ENCODE results near the gene PPP2R5B.
"Not testable (repeated sequence)": the region's sequence is repeated elsewhere in the genome, so short reads cannot be mapped to it uniquely, and the experiment has no call there.

PPP2R5B gene

GRCh38 chr11:64932324-64932723, 7.8 kb downstream of the PPP2R5B start:
- no peak for DNase-seq

DNA sequence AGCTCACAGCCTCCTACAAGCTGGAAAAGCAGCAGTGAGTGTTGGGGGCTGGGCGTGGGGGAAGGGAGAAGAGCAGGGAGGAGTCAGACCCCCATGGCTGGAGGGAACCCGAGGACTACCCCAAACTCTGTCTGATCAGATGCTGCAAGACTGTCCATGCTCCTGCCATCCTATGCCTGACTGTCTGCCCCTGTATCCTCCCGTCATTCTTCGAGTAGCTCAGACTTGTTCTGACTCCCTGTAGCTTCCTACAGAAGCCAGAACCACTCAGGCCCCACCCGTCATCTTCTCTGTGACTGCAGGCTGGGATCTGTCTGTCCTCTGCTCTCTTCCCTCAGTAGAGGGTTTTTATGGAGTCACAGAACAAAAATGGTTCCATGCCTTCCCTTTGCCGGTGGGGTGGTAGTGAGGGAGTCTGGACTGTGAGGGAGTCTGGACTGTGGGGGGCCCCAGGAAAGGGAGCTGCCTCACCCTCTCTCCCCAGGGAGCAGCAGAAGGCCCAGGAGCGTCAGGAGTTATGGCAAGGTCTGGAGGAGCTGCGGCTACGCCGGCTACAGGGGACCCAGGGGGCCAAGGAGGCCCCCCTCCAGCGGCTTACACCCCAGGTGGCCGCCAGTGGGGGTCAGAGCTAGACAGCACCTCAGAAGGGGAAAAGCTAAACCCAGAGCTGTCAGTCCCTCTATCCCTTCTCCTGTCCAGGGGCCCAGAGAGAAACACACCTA, 8.9 kb downstream of the PPP2R5B start:
- no peak for DNase-seq

DNA sequence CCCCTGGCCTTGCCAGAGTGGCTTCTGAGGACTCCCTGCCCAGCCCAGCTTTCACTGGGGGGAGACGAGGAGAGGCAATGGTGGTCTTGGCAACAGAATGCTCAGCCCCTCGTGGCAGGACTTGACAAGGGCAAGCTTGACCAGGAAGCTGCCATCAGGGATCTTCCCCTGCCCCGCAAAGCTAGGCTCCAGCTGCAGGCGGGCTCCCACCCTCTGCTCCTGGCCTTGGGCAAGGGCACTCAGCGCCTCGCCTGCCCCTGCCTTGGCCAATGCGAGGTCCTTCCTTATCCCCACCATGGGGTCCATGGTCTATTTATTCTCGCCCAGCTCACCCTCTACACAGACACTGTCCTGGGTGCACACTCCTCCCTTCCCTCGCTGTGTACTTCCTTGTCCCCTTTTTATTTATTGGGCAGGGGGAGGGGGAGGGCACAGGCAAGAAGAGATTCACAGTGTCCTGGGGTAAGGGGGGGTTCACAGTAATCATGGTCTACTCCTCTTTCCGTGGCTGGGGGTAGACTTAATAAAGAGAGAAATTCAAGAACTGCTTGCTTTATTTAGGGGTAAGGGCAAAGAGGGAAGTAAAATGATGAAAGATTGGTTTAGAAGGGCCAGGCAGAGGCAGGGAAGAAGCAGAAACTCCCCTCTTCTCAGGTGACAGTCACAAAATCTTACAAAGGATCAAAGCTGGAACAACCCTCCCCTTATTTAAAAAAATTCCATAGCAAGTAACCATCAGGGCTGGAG, 9.6 kb downstream of the PPP2R5B start:
- no peak for DNase-seq

DNA sequence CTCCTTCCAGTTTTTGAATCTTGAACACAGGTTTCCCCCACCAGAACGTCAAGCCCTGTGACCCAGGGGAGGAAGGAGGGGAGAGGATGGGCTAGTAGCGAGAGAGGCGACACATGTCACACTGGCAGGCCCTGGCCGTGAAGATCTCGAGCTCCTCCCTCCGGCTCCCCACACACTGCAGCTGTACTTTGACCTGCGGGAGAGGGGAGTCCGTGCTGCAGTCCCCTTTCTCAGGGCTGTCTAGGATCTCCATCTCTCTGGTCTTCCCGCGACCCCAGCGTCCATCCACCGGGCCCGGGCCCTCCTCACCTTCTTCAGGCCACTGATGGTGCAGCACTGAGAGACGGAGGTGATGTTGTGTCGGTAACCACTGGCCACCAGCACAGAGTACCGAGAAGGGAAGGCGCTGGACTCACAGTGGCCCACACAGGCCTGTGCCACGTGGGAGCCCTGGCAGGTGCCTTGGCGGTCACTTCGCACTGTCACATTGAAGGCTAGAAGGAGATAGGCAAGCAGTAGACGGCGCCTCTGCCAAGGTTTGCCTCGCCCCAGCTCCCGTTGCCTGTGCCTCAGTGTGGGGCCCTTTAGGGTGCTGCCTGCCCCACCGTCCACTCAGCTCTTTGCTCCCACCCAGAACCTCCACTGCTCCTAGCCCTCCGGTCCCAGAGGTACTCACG, 10.3 kb downstream of the PPP2R5B start:
- no peak for DNase-seq

GRCh38 chr11:64935359-64936081, 11.0 kb downstream of the PPP2R5B start, which contains the start of gene GPHA2:
GPHA2 (minus strand) TSS chr11:64935893; CDS start chr11:64935460, 433 bp downstream.
- DNase-seq, result no peak

GRCh38 chr11:64936539-64936938, 12.1 kb downstream of the PPP2R5B start:
- DNase-seq, result no peak

DNA sequence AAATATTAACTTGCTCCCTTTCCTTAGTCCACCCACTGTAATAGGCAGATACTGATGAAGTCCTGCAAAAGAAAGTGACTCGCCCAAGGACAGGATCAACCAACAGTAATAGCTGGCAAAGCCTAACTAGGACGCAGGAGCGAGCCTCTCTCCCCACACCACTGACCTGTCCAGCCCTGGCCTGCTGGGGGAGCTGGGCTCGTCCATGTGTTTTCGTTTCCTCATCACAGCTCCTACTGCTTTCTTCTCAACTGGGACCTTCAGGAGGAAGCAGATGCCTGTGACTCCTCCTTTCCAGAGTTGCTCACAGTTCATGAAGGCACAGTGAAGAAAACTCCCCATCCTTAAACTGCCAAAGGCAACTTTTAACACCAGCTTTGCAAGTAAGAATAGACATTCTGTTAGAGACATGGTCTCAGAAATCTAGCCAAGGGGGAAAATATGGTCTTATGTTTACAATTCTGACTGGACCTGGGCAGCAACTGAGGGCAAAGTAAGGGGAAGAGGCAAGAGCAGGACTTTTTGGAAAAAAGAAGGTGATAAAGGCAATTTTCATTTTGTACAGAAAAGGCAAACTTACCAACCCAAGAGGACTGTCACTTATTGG, 22.8 kb downstream of the PPP2R5B start:
- DNase-seq, result no peak

- DNase-seq, result no peak
Observed at GRCh38 chr11:64951529-64951928, 27.0 kb downstream of the PPP2R5B start.

DNA sequence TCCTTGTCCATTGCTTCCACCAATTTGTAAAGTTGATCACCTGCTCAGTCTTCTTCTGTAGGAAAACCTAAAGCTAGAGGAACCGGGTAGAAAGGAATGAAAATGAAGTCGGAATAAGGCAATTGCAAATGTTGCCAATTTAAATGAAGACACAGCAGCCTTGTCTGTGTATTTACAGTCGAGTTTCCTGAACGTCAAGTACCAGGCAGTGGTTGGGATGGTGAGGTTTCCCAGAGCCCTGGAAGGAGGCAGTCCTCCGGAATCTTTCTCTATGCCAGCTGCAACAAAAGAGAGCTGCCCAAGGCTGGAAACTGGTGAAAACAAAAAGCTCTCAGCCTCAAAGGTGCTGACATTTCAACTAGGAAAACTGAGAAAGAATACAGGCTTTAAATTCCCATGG, 29.7 kb downstream of the PPP2R5B start:
- DNase-seq, result no peak

GRCh38 chr11:64959498-64959897, 35.0 kb downstream of the PPP2R5B start:
- no peak for DNase-seq

DNA sequence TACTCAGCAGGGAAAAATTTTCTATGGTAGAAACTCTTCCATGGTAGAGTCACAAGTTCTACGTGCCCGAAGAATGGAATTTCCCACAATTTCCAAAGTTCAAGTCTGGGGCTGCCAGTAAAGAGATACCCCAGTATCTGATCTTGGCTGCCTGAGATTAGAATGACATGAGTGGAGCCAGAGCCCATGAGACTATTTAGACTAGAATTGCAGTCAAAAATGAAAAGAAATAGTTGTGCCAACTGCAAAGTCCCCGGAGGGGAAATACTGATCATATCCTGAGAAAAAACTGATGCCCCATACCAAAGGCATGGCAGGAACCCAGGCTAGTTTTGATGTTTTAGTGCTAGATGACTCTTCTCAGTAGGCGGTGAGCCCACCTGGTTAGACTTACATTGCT, 36.2 kb downstream of the PPP2R5B start:
- DNase-seq, result no peak

DNA sequence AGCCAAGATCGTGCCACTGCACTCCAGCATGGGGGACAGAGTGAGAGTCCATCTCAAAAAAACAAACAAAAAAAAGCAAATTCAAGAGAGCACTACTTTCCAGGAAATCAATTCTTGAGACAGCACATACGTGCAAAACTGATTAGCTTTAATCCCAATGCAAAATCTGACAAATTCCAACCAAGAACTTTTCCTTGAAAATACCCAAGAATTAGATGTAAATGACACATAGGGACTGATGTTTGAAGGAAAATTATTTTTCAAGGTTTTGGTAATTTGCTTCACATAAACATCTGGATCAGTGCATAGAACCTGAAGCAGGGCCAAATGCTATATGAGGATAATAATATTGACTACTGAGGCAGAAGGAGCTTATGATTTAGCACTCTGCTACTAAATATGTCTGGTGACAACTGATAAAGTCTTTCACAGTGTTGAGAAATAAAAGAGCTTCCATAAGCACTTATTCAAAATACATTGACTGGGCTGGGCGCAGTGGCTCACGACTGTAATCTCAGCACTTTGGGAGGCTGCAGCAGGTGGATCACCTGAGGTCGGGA, 38.7 kb downstream of the PPP2R5B start:
- DNase-seq, result no peak

DNA sequence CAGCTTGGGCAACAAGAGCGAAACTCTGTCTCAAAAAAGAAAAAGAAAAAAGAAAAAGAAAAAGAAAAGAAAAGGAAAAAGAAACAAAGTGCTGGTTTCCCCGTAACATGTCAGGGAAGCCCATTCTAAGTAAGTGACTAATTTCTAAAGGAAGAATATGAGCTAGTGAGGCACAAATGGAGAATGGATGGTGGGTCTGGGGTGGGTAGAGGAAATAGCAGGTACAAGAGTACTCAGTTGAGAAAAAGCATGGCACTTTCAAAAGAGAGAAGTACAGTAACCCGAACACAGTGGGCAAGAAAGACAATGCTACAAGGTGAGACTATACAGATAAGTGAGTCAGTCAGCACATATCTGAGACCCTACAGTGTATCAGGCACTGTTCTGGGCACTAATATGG, 42.9 kb downstream of the PPP2R5B start:
- no peak for DNase-seq

GRCh38 chr11:64969209-64969608, 44.7 kb downstream of the PPP2R5B start:
- DNase-seq, result no peak

DNA sequence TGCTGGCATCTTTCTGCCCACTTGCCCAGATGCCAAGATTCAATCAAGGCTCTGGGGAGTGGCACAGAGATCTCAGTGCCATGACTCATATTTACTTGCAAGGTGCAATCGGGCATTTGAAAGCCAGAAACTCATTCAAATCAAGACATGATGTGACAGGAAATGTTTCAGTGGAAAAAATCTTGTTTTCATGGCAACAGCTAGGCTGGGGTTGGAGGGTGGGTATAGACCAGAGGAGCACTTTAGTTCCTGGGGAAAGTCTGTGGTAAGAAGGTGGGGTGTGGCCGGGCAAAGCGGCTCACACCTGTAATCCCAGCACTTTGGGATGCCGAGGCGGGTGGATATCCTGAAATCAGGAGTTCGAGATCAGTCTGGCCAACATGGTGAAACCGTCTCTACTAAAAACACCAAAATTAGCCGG, 46.3 kb downstream of the PPP2R5B start:
- no peak for DNase-seq

DNA sequence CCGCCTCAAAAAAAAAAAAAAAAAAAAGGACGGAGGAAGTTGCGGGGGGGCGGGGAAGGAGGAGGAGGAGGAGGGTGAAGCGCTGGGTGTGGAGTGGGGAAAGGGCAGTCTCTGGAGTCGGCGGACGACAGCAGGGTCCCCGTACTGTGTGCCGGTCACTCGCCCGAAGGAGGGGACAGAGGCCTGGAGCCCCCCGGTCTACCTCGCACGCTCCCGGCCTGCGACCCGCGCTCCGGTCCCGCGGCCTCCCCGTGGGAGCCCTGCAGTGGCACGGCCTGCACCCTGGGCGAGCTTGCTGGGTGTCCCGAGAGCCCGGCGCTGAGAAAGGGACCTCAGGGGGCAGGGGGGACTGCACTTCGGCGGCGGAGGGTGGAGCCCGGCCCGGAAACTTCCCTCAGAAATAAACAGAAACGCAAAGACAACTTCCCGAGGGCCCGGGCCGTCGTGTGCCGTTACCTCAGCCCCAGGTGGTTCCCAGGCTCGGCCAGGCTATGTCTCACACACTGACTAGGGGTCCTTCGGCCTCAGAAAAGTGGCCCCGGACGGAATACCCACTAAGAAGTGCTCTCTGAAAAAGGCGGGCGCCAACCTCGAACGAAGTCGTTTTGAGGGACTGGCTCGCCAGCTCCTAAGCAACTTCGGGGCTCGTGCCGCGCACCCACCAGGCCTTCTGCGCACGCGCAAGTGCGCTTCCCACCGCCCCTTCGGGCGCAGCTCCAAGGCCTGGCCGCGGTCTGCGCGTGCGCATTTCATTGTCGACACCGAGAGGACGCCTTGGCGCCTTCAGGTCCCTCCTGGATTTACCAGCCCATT, 47.1 kb downstream of the PPP2R5B start, which contains the start of gene MAJIN:
MAJIN (minus strand) TSS at position 688 of the 813 bp plus-strand sequence. CDS start 12,703 bp downstream, outside the sequence.
- DNase-seq, result peak; percentile 74 to 86 (median 77)

GRCh38 chr11:64974124-64974523, 49.6 kb downstream of the PPP2R5B start:
- no peak for DNase-seq

DNA sequence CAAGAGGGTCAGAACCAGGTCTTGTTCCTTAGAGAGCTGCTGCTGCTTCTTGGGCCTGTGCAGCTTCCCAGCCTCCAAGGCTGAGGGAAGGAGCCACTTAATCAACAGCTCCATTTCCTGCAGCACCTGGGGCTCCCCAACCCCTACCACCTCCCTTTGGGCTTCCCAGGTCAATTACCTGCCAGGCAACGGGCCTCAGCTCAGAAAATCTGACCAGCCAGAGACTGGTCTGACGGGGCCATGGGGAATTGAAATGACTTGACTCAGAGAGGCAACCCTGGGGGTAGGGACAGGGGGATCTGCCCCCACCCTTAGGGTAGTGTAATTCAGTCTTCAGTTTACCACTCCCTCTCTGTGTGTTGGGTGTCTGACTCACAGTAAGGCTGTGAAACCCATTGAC, 52.2 kb downstream of the PPP2R5B start:
- no peak for DNase-seq

GRCh38 chr11:64983339-64983738, 58.9 kb downstream of the PPP2R5B start:
- DNase-seq, result not testable (repeated sequence)

Data from activated CD4-positive, CD25-positive, alpha-beta regulatory T cell (primary cell).